SK-N-SH treated with all-trans-retinoic acid at 6 μM for 48 hours (cell line): ENCODE data around the gene C3orf49.

ENCODE experiments used
- TF ChIP-seq, protein P1 (sequence below): fragments of 250-450 bp; sonication (Bioruptor Pico); IDR thresholded peaks from 2 replicates; pipeline ENCODE4 v1.5.0; 2020; ENCODE audit warnings: mild to moderate bottlenecking, moderate library complexity

The C3orf49 gene

DNA sequence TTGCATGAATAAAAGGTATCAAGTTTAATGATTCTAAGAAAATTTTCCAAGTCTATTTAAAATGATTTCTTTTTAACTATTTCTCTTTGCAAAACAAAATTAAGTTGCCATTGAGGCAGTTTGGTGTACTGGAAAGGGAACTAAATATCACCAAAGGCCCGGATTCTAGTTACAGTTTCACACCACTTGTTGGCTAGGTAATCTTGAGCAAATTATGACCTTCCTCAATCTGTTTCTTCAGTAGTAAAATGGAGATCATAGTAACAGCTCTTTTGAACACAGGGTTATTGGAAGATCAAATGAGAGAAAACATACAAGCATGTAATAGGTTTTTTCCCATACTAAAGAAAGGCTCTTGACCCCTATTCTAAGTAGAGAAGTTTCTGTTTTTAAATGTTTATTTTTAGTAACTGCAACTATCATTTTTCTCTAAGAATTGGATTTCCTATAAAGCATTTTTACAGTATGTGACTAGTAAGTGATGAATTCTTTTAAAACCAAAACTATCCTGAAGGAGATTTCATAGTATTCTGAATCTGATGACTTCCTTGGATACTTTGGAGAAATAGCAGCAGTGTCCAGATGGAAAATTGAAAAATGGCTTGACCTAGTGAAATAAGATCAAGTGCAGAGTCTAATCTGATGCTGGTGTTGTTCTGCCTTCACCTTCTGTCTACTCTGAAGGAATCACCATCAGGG lies 77.4 kb downstream of the C3orf49 start (continued):
- TF ChIP-seq, protein P1, sequence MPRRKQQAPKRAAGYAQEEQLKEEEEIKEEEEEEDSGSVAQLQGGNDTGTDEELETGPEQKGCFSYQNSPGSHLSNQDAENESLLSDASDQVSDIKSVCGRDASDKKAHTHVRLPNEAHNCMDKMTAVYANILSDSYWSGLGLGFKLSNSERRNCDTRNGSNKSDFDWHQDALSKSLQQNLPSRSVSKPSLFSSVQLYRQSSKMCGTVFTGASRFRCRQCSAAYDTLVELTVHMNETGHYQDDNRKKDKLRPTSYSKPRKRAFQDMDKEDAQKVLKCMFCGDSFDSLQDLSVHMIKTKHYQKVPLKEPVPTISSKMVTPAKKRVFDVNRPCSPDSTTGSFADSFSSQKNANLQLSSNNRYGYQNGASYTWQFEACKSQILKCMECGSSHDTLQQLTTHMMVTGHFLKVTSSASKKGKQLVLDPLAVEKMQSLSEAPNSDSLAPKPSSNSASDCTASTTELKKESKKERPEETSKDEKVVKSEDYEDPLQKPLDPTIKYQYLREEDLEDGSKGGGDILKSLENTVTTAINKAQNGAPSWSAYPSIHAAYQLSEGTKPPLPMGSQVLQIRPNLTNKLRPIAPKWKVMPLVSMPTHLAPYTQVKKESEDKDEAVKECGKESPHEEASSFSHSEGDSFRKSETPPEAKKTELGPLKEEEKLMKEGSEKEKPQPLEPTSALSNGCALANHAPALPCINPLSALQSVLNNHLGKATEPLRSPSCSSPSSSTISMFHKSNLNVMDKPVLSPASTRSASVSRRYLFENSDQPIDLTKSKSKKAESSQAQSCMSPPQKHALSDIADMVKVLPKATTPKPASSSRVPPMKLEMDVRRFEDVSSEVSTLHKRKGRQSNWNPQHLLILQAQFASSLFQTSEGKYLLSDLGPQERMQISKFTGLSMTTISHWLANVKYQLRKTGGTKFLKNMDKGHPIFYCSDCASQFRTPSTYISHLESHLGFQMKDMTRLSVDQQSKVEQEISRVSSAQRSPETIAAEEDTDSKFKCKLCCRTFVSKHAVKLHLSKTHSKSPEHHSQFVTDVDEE (CRISPR knock-in tag): no peak
